Esophagus squamous epithelium (tissue), 5 donors: ENCODE measurements around the gene FTL. TPM values are rescaled to one million over a fixed set of nuclear protein-coding genes. Genes with fewer than 3 reads are reported as not detected.

Source experiments
- DNase-seq: peaks from one replicate; lab custom pipeline; 2025; lab: John Stamatoyannopoulos, UW
- H3K27ac ChIP-seq, 4 donors: fragments of 200-600 bp; sonication (generic); one replicate each; pipeline ENCODE4 v1.5.1; 2016 to 2019; ENCODE audit warnings: mild to moderate bottlenecking in 1 of 4
- H3K27me3 ChIP-seq, 4 donors: fragments of 200-600 bp; sonication (generic); 1 replicate in 3 of 4; 2 replicates in 1 of 4; pipeline versions ENCODE4 v1.5.1 to v1.6.0; 2017 to 2021; ENCODE audit warnings: antibody characterized with exemption in 1 of 4
- H3K36me3 ChIP-seq, 3 donors: fragments of 200-600 bp; sonication (generic); one replicate each; pipeline ENCODE4 v1.5.1; 2016 to 2019
- H3K4me1 ChIP-seq, 3 donors: fragments of 200-600 bp; sonication (generic); one replicate each; pipeline ENCODE4 v1.5.1; 2017 to 2019
- H3K4me3 ChIP-seq, 4 donors: fragments of 200-600 bp; sonication (generic); 1 replicate in 3 of 4; 2 replicates in 1 of 4; pipeline ENCODE4 v1.5.1; 2016 to 2019; ENCODE audit warnings: mild to moderate bottlenecking in 2 of 4, moderate library complexity in 1 of 4
- H3K9me3 ChIP-seq, 3 donors: fragments of 200-600 bp; sonication (generic); one replicate each; pipeline ENCODE4 v1.5.1; 2016 to 2019
- CTCF ChIP-seq, 6 experiments: fragments of 450-650 bp in 4 of 6; fragments of 200-600 bp in 2 of 6; sonication (generic) in 2 of 6; IDR thresholded peaks; one replicate each; pipeline ENCODE4 v1.5.1; 2016 to 2019; ENCODE audit warnings: antibody characterized with exemption in 6 of 6, mild to moderate bottlenecking in 4 of 6, moderate library complexity in 4 of 6
- POLR2A ChIP-seq, 4 donors: fragments of 450-650 bp; IDR thresholded peaks; one replicate each; pipeline ENCODE4 v1.6.1; 2017; ENCODE audit warnings: antibody characterized with exemption in 4 of 4, mild to moderate bottlenecking in 4 of 4, moderate library complexity in 3 of 4
- WGBS, 2 donors: methylation state at CpG; one replicate each; pipeline ENCODE4 v1.1.5; 2018; 5-methylcytosine and 5-hydroxymethylcytosine counted together
- intact Hi-C: fragments of 100-400 bp; cut with DNase I; formaldehyde crosslinking; loops from one replicate; pipeline ENCODE4 v1.15.0; 2022
- total RNA-seq, 4 donors: library from RNA; depleted of rRNA; stranded (reverse); fragments of >200 nt; gene quantifications; one replicate each; pipeline ENCODE4 v1.1.0, GENCODE V29; 2016
- donor health status: DM: yes; HTN: yes; CAD: no.

The FTL gene
- total RNA-seq, 4 donors from 2014 or later: 556 to 2,127 (median 1,494) TPM

DNA sequence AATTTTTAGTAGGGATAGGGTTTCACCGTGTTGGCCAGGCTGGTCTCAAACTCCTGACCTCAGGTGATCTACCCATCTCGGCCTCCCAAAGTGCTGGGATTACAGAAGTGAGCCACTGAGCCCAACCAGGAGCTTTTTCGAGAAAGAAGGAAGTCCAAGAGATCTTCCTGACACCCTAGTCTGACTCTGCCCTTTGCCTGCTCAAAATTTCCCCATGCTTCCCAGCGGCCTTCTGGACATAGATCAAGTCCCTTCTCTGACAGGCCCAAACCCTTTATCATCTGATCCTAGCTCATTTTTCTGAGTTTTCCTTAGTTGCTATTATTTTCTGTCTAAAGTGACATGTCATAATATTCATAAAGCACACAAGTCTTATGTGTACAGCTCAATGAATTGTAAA, 12.0 kb upstream of the FTL start:
- Histone ChIP-seq H3K27me3 (no peaks in the 10 kb centered on the region), H3K27ac (no peak overlapping the region), H3K4me1 (peaks cover 7 to 22% (median 11%) of the 10 kb centered on the region in 3 donors), H3K9me3 (no peaks in the 10 kb centered on the region), H3K4me3 (no peak overlapping the region), H3K36me3 (peaks cover 0 to 6% (median 0%) of the 10 kb centered on the region in 3 donors)
- no peak for DNase-seq
- 64 to 68% methylated on average over 4 of the region's 4 CpGs for WGBS, 2 donors
- intact Hi-C loops: no loop called here
- TF ChIP-seq POLR2A (IDR thresholded peaks at IDR 0.05) (no peak), CTCF (IDR thresholded peaks at IDR 0.05) (no peak)

DNA sequence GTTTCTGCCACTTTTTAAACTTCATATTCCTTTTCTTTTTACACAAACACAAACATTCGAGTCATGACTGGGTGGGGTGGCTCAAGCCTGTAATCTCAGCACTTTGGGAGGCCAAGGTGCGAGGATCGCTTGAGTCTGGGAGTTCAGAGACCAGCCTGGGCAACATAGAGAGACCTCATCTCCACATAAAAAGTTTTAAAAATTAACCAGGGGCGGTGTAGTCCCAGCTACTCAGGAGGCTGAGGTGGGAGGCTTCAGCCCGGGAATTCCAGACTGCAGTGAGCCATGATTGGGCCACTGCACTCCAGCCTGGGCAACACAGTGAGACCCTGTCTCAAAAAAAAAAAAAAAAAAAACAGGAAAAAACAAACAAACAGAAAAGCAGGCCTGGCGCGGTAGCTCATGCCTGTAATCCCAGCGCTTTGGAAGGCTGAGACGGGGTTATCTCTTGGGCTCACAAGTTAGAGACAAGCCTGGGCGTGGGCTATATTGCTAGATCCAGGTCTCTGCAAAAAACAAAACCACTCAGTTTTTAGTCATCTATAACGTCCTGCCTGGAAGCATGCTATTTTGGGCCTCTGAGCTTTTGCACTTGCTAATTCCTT, 11.0 kb upstream of the FTL start:
- Histone ChIP-seq H3K4me3 (peak overlapping the region; percentile 75 to 98 (median 85)), H3K9me3 (no peaks in the 10 kb centered on the region), H3K4me1 (peaks cover 7 to 22% (median 11%) of the 10 kb centered on the region in 3 donors), H3K27me3 (no peaks in the 10 kb centered on the region), H3K27ac (peak overlapping the region; percentile 86 to 96 (median 90)), H3K36me3 (peaks cover 0 to 6% (median 0%) of the 10 kb centered on the region in 3 donors)
- no peak for DNase-seq
- WGBS, 2 donors: 10 to 35% methylated on average over 6 to 10 of the region's 11 CpGs
- intact Hi-C loops: no loop called here
- TF ChIP-seq POLR2A (IDR thresholded peaks at IDR 0.05): no peak
- TF ChIP-seq CTCF (IDR thresholded peaks at IDR 0.05): no peak

GRCh38 chr19:48954595-48955307, 10.4 kb upstream of the FTL start, which contains the start of gene BAX:
Gene BAX, plus strand, starts transcription at chr19:48954875. Its CDS starts 54 bp downstream, at chr19:48954929.
- H3K4me1 ChIP-seq: peaks cover 7 to 22% (median 11%) of the 10 kb centered on the region in 3 donors
- no peaks in the 10 kb centered on the region for H3K9me3 ChIP-seq
- peak; percentile 48 for DNase-seq
- H3K4me3 ChIP-seq: peak within 1 kb of the TSS; percentile 75 to 98 (median 85)
- intact Hi-C loops: no loop called here
- WGBS, 2 donors: 0% methylated on average over 7 to 9 of the region's 71 CpGs
- TF ChIP-seq POLR2A (IDR thresholded peaks at IDR 0.05) (peak in 3 of 4 donors; percentile 52 to 84 (median 70)), CTCF (IDR thresholded peaks at IDR 0.05) (peak in 3 of 6 experiments; percentile 16 to 41 (median 25))
- H3K27me3 ChIP-seq: no peaks in the 10 kb centered on the region
- peak within 1 kb of the TSS; percentile 86 to 96 (median 90) for H3K27ac ChIP-seq
- H3K36me3 ChIP-seq: peaks cover 0 to 6% (median 0%) of the 10 kb centered on the region in 3 donors

- intact Hi-C loops: no loop called here
- Histone ChIP-seq H3K27me3 (no peaks in the 10 kb centered on the region), H3K36me3 (peaks cover 0 to 6% (median 0%) of the 10 kb centered on the region in 3 donors), H3K9me3 (no peaks in the 10 kb centered on the region), H3K4me1 (peaks cover 7 to 22% (median 11%) of the 10 kb centered on the region in 3 donors), H3K27ac (peak overlapping the region; percentile 86 to 96 (median 90)), H3K4me3 (peak overlapping the region; percentile 75 to 98 (median 85))
- no peak for DNase-seq
- TF ChIP-seq CTCF (IDR thresholded peaks at IDR 0.05): no peak
- TF ChIP-seq POLR2A (IDR thresholded peaks at IDR 0.05): no peak
- WGBS, 2 donors: 36 to 39% methylated on average over 5 to 6 of the region's 16 CpGs
Measured at GRCh38 chr19:48955308-48955958, 9.7 kb upstream of the FTL start.
